Endothelial cell of coronary artery (primary cell): ENCODE measurements around the gene SRSF12. TPM values are rescaled to one million over a fixed set of nuclear protein-coding genes. Genes with fewer than 3 reads are reported as not detected.

ENCODE experiments used
- total RNA-seq: library from RNA; depleted of rRNA; stranded (reverse); fragments of >200 nt; gene quantifications from 2 replicates; pipeline ENCODE4 v1.2.3, GENCODE V29; 2014

The SRSF12 gene
- total RNA-seq: under 0.01 and 0.09 TPM in 2 replicates

DNA sequence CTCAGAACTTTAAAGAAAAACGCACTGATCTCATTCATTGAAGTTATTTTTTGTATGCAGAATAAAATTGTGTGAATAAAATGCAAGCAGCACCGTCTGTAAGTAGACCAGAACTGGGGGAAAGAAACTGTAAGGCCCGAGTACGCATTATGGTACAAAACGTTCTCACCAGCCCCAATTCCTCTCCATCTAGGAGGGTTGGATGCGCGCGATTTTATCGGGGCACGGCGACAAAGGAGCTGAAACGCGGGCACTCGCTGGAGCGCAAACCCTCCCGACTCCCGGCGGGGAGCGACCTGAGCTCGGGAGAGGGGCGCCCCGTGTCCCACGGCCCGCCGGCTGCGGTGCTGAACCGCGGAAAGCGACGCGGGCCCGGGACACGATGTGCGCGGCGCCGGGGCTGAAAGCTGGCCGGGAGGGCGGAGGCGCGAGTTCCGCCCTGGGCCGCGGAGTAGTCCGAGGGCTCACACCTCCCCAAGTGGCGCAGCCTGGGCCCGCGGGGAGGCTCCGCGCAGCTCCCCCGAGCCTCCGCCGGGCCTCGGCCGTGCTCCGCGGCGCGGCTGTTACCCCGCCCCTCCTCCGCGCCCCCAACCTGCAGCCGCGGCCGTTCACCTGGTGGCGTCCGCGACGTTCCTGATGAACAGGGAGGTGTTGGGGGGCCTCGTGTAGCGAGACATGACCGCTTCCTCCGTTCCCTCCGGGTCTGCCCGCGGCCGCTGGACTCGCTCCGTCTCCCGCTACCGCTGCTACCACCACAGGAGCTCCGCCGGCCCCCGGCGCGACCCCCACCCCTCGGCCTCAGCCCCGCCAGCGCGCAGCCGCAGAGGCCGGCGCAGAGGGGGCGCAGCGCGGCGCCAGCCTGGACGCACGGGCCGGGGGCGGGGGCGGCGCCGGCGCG, at the start of gene SRSF12:
SRSF12 (minus strand) TSS at position 861 of the 898 bp plus-strand sequence; CDS start at position 677, 184 bp downstream.

DNA sequence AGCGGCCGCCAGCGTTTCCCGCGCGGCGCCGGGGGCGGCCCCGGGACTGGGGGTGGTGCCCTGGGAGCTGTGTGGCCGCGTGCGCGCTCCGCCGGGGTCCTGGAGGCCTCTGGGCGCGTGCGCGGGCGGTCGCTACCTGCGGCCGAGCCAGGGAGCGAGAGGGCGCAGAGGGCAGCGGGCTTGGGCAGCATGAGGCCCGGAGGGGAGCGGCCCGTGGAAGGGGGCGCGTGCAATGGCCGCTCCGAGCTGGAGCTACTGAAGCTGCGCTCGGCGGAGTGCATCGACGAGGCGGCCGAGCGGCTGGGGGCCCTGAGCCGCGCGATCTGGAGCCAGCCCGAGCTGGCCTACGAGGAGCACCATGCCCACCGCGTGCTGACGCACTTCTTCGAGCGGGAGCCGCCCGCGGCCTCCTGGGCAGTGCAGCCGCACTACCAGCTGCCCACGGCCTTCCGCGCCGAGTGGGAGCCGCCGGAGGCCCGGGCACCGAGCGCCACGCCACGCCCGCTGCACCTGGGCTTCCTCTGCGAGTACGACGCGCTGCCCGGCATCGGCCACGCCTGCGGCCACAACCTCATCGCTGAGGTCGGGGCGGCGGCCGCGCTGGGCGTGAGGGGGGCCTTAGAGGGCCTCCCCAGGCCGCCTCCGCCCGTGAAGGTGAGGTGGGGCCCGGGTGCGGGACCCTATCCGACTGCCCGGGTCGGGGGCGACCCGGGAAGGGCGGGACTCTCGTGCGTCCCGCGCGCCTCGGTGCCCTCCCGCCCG, 28.3 kb upstream of the SRSF12 start, which contains the start of gene PM20D2:
PM20D2 (plus strand) TSS at position 100 of the 762 bp plus-strand sequence; CDS start at position 190, 90 bp downstream.

DNA sequence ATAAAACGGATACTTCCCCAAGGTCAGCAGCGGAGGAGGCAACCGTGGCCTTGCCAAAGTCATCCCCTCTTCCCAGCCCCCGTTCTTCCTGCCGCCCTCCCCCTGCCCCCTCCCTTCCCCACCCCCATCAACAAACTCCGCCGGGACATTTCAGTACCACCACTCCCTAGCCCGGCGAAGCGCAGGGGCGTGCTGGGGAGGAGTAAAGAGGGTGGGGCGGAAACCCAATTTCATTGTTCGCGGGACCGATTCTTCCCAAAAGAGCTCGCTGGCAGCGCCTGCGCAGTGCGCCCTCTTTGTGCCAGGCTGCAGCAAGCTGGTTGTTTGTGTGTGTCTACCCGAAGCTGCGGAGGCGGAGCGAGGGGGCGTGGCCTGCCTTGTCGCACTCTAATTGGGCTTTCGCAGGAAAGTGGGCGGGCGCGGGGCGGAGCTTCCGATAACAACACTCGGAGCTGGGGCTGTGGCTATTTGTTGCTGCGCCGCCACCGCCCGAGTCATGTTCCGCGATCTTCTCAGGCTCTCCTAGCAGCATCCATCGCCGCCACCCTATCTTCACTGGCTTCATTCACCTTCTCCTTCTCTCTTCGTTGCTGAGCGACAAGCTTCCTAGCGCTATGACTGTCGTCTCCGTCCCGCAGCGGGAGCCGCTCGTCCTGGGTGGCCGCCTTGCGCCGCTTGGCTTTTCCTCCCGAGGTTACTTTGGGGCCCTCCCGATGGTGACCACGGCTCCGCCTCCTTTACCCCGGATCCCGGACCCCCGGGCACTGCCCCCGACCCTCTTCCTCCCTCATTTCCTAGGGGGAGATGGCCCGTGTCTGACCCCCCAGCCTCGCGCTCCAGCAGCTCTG, 37.4 kb downstream of the SRSF12 start, which contains the start of gene PNRC1:
PNRC1 (plus strand) TSS at position 471 of the 848 bp plus-strand sequence; CDS start at position 615, 144 bp downstream.

Other genes starting within 250 kb of the SRSF12 start
- 14.3 and 15.1 TPM in 2 replicates for gene RNGTT, start 154.5 kb downstream of the SRSF12 start, total RNA-seq
- gene PNRC1, start 37.3 kb downstream of the SRSF12 start, total RNA-seq: 43.6 and 55.5 TPM in 2 replicates
- 5.8 and 6.8 TPM in 2 replicates for gene PM20D2, start 28.0 kb upstream of the SRSF12 start, total RNA-seq
- not detected in 2 replicates for gene GABRR1, start 99.3 kb upstream of the SRSF12 start, total RNA-seq
- 0.19 and 0.54 TPM in 2 replicates for gene GABRR2, start 197.2 kb upstream of the SRSF12 start, total RNA-seq
- 34.4 and 46.8 TPM in 2 replicates for gene UBE2J1, start 234.7 kb upstream of the SRSF12 start, total RNA-seq